BLaER1 (cell line): ENCODE data around the gene SUFU.

ENCODE experiments used
- H3K27ac ChIP-seq: shearing (Covaris generic); formaldehyde crosslinking; 2 replicates; pipeline ENCODE4 v1.8.1; 2022
- H3K27me3 ChIP-seq: shearing (Covaris generic); formaldehyde crosslinking; 2 replicates; pipeline ENCODE4 v1.8.1; 2022
- H3K36me3 ChIP-seq: shearing (Covaris generic); formaldehyde crosslinking; 2 replicates; pipeline ENCODE4 v1.8.1; 2022
- H3K4me1 ChIP-seq: shearing (Covaris generic); formaldehyde crosslinking; 2 replicates; pipeline ENCODE4 v1.8.1; 2022
- H3K4me2 ChIP-seq: shearing (Covaris generic); formaldehyde crosslinking; 2 replicates; pipeline ENCODE4 v1.8.1; 2022
- H3K4me3 ChIP-seq: shearing (Covaris generic); formaldehyde crosslinking; 2 replicates; pipeline ENCODE4 v1.8.1; 2022
- H3K9ac ChIP-seq: shearing (Covaris generic); formaldehyde crosslinking; 2 replicates; pipeline ENCODE4 v1.8.1; 2022
- H3K9me3 ChIP-seq: shearing (Covaris generic); formaldehyde crosslinking; 2 replicates; pipeline ENCODE4 v1.8.1; 2022
- H4K20me1 ChIP-seq: shearing (Covaris generic); formaldehyde crosslinking; 2 replicates; pipeline ENCODE4 v1.8.1; 2022
- Cebpa-rat ChIP-seq: shearing (Covaris generic); IDR thresholded peaks from 2 replicates; pipeline ENCODE4 v1.8.1; 2022

The SUFU gene

GRCh38 chr10:102652170-102652916, 148.6 kb downstream of the SUFU start:
- peak overlapping the region; percentile 97; the same call in 1 of the 2 replicates for H3K9ac ChIP-seq
- H3K4me2 ChIP-seq = peak overlapping the region; percentile 97
- TF ChIP-seq Cebpa-rat = no peak
- no peaks in the 10 kb centered on the region for H3K9me3 ChIP-seq
- H3K36me3 ChIP-seq = peaks cover 78% of the 10 kb centered on the region
- peak overlapping the region; percentile 76 for H3K27ac ChIP-seq
- peaks cover 100% of the 10 kb centered on the region for H4K20me1 ChIP-seq
- peaks cover 73% of the 10 kb centered on the region for H3K4me1 ChIP-seq
- H3K4me3 ChIP-seq = no peak overlapping the region
- no peaks in the 10 kb centered on the region for H3K27me3 ChIP-seq

GRCh38 chr10:102653060-102653459, 149.3 kb downstream of the SUFU start:
- Histone ChIP-seq H3K4me2 (peak overlapping the region; percentile 97), H3K9ac (no peak overlapping the region), H3K36me3 (peaks cover 78% of the 10 kb centered on the region), H3K4me3 (no peak overlapping the region), H3K9me3 (no peaks in the 10 kb centered on the region), H3K27me3 (no peaks in the 10 kb centered on the region), H3K27ac (peak overlapping the region; percentile 49), H4K20me1 (peaks cover 100% of the 10 kb centered on the region), H3K4me1 (peaks cover 73% of the 10 kb centered on the region)
- TF ChIP-seq Cebpa-rat = no peak

- H3K4me1 ChIP-seq = peaks cover 73% of the 10 kb centered on the region
- no peak overlapping the region for H3K4me2 ChIP-seq
- no peak overlapping the region for H3K9ac ChIP-seq
- TF ChIP-seq Cebpa-rat = no peak
- peaks cover 85% of the 10 kb centered on the region for H3K36me3 ChIP-seq
- H3K27me3 ChIP-seq = no peaks in the 10 kb centered on the region
- H3K9me3 ChIP-seq = no peaks in the 10 kb centered on the region
- no peak overlapping the region for H3K4me3 ChIP-seq
- no peak overlapping the region for H3K27ac ChIP-seq
- H4K20me1 ChIP-seq = peaks cover 100% of the 10 kb centered on the region
Observed at GRCh38 chr10:102654566-102654965, 150.8 kb downstream of the SUFU start.

GRCh38 chr10:102654969-102655368, 151.2 kb downstream of the SUFU start:
- H3K36me3 ChIP-seq = peaks cover 85% of the 10 kb centered on the region
- H3K9me3 ChIP-seq = no peaks in the 10 kb centered on the region
- H3K27me3 ChIP-seq = no peaks in the 10 kb centered on the region
- TF ChIP-seq Cebpa-rat = no peak
- H3K27ac ChIP-seq = no peak overlapping the region
- no peak overlapping the region for H3K9ac ChIP-seq
- peaks cover 73% of the 10 kb centered on the region for H3K4me1 ChIP-seq
- H3K4me2 ChIP-seq = no peak overlapping the region
- no peak overlapping the region for H3K4me3 ChIP-seq
- H4K20me1 ChIP-seq = peaks cover 100% of the 10 kb centered on the region

- Histone ChIP-seq H3K4me2 (no peak overlapping the region), H3K27ac (no peak overlapping the region), H3K4me3 (no peak overlapping the region), H3K4me1 (peaks cover 73% of the 10 kb centered on the region), H4K20me1 (peaks cover 99% of the 10 kb centered on the region), H3K27me3 (no peaks in the 10 kb centered on the region), H3K9me3 (no peaks in the 10 kb centered on the region), H3K36me3 (peaks cover 84% of the 10 kb centered on the region), H3K9ac (no peak overlapping the region)
- TF ChIP-seq Cebpa-rat = no peak
Observed at GRCh38 chr10:102656026-102656425, 152.3 kb downstream of the SUFU start.

GRCh38 chr10:102656791-102657371, 153.1 kb downstream of the SUFU start:
- no peaks in the 10 kb centered on the region for H3K9me3 ChIP-seq
- no peak overlapping the region for H3K27ac ChIP-seq

GRCh38 chr10:102657451-102657850, 153.7 kb downstream of the SUFU start:
- Histone ChIP-seq H3K27me3 (no peaks in the 10 kb centered on the region), H3K4me1 (peaks cover 73% of the 10 kb centered on the region), H3K9me3 (no peaks in the 10 kb centered on the region), H3K9ac (no peak overlapping the region; the same call in 1 of the 2 replicates), H3K27ac (no peak overlapping the region), H4K20me1 (peaks cover 85% of the 10 kb centered on the region), H3K4me2 (peak overlapping the region; percentile 52), H3K4me3 (no peak overlapping the region), H3K36me3 (peaks cover 70% of the 10 kb centered on the region)
- TF ChIP-seq Cebpa-rat = no peak

More at GRCh38 chr10:102656791-102657371, 153.1 kb downstream of the SUFU start:
- no peak overlapping the region; the same call in 1 of the 2 replicates for H3K9ac ChIP-seq
- peaks cover 73% of the 10 kb centered on the region for H3K4me1 ChIP-seq
- H3K36me3 ChIP-seq = peaks cover 76% of the 10 kb centered on the region
- no peak for TF ChIP-seq Cebpa-rat
- no peaks in the 10 kb centered on the region for H3K27me3 ChIP-seq
- H3K4me2 ChIP-seq = peak overlapping the region; percentile 52; the same call in 1 of the 2 replicates
- H3K4me3 ChIP-seq = no peak overlapping the region
- H4K20me1 ChIP-seq = peaks cover 91% of the 10 kb centered on the region

GRCh38 chr10:102657984-102658724, 154.4 kb downstream of the SUFU start:
- Histone ChIP-seq H3K9me3 (no peaks in the 10 kb centered on the region), H3K4me2 (peak overlapping the region; percentile 52), H3K27me3 (no peaks in the 10 kb centered on the region), H3K4me3 (no peak overlapping the region), H3K27ac (peak overlapping the region; percentile 57), H3K9ac (no peak overlapping the region), H3K36me3 (peaks cover 63% of the 10 kb centered on the region), H4K20me1 (peaks cover 78% of the 10 kb centered on the region), H3K4me1 (peaks cover 73% of the 10 kb centered on the region)
- no peak for TF ChIP-seq Cebpa-rat

GRCh38 chr10:102658802-102659201, 155.0 kb downstream of the SUFU start:
- Histone ChIP-seq H3K27me3 (no peaks in the 10 kb centered on the region), H3K4me2 (peak overlapping the region; percentile 52), H3K27ac (peak overlapping the region; percentile 57), H3K4me3 (no peak overlapping the region), H3K36me3 (peaks cover 57% of the 10 kb centered on the region), H4K20me1 (peaks cover 72% of the 10 kb centered on the region), H3K9ac (no peak overlapping the region), H3K4me1 (peaks cover 73% of the 10 kb centered on the region), H3K9me3 (no peaks in the 10 kb centered on the region)
- no peak for TF ChIP-seq Cebpa-rat
